GM12872 (cell line): ENCODE results near the gene PDE6B.

Source experiments
- CTCF ChIP-seq: IDR thresholded peaks from 3 replicates; pipeline ENCODE4 v1.5.1; 2011; ENCODE audit warnings: low read depth, mild to moderate bottlenecking, low read length, moderate library complexity; ENCODE audit not compliant: insufficient read depth

The PDE6B gene

GRCh38 chr4:647481-647880 lies 22.1 kb downstream of the PDE6B start:
- TF ChIP-seq CTCF, result no peak

- no peak for TF ChIP-seq CTCF
Observed at GRCh38 chr4:648579-649292, 23.4 kb downstream of the PDE6B start.

GRCh38 chr4:649293-649625 lies 23.9 kb downstream of the PDE6B start:
- no peak for TF ChIP-seq CTCF

- TF ChIP-seq CTCF, result no peak
Observed at GRCh38 chr4:649751-650310, 24.5 kb downstream of the PDE6B start.

- TF ChIP-seq CTCF, result no peak
Observed at GRCh38 chr4:650461-650860, 25.1 kb downstream of the PDE6B start.

GRCh38 chr4:650951-651883 lies 25.8 kb downstream of the PDE6B start:
- no peak for TF ChIP-seq CTCF

- TF ChIP-seq CTCF, result no peak
Observed at GRCh38 chr4:651884-652642, 26.7 kb downstream of the PDE6B start.
